HG02763 (cell line): ENCODE measurements around the gene WDR36.
A peak's percentile ranks its signal among the peaks of the same experiment; 100 is the strongest.

ENCODE experiments used
- ATAC-seq: cut with Tn5 transposase; IDR thresholded peaks from one replicate; pipeline ENCODE4 v1.9.1; 2021; ENCODE audit warnings: mild to moderate bottlenecking, moderate library complexity; ENCODE audit not compliant: unreplicated experiment

The WDR36 gene

DNA sequence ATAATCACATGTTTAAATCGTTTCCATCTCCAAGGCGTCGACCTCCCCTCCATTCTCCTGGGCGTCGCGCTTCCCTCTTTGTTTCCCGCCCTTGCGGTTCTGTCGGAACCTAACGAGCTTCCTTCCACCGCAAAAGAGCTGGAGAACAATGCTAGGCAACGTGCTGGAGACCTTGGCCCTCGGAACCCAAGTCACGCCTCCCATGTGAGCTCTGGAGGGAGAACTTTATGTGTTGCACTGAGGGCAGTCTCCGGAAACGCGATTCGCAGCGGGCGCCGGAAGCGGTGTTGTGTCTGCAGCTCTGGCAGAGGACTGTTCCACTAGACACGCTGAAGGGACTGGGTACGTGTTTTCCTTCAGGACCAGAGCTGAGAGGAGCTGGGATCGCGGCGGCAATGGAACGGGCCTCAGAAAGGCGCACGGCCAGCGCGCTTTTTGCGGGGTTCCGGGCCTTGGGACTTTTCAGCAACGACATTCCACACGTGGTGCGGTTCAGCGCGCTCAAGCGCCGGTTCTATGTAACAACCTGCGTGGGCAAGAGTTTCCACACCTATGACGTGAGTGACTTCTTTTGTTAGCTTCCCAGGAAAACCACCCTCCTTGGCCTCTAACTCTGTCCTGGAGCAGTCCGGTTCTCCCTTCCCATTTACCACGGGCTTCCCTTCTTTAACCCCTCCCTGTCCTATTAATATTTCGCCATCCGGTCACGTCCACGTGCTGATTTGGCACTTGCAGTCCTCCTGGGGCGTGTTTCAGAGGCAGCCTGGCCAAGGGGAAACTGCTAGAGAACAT, at the start of gene WDR36:
WDR36 (plus strand) TSS at position 287 of the 792 bp plus-strand sequence; CDS start at position 396, 109 bp downstream.
- peak; percentile 95 for ATAC-seq

DNA sequence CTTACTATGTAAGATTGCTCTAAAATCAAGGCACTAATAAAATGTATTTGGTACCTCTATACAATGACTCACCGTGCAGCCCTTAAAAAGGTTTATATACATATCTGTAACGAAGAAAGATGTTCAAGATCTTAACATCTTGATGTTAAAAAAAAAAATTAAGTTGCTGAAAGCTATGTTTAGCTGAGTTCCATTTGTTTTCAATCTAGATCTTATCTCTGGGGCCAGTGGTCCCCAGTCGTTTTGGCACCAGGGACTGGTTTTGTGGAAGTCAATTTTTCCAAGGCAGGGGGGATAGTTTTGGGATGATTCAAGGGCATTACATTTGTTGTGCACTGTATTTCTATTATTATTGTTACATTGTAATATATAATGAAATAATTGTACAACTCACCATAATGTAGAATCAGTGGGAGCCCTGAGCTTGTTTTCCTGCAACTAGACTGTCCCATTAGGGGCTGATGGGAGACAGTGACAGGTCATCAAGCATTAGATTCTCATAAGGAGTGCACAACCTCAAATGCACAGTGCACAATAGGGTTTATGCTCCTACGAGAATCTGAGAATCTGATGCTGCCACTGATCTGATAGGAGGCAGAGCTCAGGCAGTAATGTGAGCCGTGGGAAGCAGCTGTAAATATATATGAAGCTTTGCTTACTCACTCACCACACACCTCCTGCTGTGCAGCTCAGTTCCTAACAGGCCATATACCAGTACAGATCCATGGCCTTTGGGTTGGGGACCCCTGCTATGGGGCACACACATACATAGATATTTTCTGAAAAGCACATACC, 48.2 kb upstream of the WDR36 start:
- ATAC-seq, result no peak

DNA sequence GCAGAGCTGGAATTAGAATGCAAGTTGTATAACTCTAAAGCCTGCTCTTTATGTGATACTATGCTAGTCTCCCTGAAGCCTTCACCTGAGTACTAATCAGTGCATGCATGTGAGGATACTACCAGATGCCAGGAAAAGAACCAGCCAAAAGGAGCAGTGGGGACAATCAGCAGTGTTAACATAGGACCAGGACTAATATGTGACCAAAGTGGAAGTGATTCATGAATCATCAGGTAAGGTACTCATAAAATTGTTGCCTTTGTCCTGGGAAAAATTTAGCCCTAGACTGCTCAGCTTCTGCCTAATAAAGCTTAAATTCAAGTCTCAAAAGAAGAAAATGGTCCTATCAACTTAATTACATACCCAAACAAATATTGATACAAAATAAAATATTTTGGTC, 34.1 kb upstream of the WDR36 start:
- no peak for ATAC-seq

DNA sequence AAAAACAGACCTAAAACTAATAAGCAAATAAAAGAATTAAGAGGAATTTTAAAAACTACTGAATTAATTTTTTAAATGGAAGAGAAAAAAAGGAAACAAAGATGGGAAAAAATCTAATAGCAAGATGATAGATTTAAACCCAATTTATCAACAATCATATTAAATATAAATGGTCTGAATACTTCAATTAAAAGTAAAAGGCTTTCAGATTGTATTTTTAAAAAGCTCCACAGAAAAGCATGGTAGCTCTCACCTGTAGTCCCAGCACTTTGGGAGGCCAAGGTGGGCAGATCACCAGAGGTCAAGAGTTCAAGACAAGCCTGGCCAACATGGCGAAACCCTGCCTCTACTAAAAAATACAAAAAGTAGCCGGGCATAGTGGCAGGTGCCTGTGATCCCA, 32.0 kb upstream of the WDR36 start:
- ATAC-seq, result no peak

DNA sequence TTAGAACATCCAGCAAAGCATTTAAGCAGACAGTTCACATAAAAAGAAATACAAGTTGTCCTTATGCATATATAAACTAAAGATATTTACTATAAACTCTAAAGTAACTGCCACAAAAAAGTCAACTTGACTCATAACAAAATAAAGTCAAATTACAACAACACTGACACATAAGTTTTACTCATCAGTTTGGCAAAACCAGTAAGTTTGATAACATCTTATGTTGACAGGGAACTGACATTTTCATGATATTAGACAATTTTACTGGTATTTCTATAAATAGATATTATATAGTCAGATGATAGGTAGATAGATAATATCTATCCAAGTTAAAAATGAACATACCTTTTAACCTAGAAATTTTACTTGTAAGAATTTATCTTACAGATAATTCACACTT, 30.5 kb upstream of the WDR36 start:
- no peak for ATAC-seq

DNA sequence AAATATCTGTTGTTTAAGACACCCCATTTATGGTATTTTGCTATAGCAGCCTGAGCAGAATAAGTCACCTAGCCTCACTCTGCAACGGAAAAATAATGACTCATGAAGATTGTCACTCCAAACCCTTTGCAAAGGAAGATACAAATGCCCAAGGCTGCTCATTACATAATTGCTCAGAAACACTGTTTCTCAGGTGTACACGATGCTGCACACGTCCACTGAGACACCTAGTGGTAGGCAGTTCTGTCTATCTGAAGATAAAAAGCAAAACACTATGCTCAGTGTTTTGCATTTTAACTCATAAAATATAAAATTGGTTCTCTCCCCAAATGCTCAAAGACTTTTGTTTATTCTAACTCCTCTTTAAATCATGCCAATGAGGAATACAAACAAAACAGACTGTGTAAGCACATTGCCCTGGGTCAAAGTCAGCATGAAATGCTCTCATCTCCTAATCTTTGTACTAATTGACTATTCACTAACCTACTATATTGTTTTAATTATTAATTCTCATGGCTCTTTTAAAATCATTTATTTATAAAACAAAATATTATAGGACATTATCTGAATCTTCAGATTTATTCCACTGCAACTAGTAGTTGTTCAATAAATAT, 28.3 kb upstream of the WDR36 start:
- ATAC-seq, result no peak

DNA sequence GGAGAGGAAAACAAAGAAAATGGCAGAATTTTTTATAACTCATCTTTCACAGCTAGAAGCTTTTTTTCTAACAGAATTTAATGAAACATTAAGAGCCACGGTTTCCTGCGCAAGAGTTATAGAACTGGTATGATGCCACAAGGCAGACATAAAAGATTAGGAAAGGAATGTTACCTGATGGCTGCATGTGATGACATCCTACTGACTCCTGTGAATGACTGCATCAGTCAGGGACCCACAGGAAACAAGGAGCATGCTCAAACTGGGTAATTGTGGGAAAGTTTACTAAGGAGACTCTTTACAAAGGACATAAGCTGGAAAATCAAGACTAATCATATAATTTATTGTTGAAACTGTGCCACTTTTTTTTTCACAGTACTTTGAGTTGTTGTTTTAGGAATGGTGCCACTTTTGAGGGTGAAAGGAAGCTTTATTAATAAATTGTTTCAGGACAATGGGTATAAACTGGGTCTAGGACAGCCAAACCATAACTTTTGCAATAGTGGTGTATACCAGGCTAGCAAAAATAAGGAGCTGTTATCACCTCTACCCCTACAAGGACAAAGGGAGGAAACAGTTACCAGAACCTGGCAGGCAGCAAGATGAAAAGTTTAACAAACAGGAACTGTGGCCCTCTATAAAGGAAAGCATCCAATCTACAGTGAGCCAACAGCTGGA, 25.7 kb upstream of the WDR36 start:
- no peak for ATAC-seq

DNA sequence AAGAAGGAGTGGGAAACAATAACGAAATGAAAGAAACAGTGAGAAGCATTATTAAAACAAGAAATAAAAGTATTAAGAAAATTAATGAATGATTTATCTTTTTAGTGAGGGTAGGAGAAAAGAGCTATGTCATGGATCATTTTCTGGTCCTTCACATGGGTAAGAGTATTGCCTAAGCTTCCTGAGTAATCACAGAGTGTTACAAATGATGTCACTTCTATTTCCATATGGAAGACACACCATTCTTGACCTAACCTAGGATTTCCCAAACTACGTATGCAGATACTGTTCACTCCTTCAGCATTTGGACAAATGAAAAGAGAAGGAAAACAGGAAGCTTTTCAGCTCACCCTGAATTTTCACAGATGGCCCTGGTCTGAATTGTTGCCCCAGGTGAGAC, 23.9 kb upstream of the WDR36 start:
- ATAC-seq, result no peak

DNA sequence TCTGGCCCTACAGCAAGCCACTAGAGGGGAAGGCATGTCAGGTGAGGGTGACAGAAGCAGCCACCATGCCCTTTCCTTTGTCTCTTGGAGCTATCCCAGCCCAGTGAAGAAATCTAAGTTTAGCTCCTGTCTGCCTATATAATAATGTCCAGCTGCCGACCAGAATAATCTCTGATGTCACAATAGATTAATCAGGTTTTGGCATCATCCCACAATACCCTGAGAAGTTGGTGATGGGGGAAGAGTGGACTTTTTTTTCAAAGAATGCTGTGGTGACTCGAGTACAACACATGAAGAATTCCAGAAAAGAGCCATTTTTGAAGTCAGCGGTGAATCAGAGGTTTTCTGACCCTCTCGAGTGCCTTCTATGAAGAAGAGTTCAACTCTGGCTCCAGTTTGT, 22.3 kb upstream of the WDR36 start:
- no peak for ATAC-seq

DNA sequence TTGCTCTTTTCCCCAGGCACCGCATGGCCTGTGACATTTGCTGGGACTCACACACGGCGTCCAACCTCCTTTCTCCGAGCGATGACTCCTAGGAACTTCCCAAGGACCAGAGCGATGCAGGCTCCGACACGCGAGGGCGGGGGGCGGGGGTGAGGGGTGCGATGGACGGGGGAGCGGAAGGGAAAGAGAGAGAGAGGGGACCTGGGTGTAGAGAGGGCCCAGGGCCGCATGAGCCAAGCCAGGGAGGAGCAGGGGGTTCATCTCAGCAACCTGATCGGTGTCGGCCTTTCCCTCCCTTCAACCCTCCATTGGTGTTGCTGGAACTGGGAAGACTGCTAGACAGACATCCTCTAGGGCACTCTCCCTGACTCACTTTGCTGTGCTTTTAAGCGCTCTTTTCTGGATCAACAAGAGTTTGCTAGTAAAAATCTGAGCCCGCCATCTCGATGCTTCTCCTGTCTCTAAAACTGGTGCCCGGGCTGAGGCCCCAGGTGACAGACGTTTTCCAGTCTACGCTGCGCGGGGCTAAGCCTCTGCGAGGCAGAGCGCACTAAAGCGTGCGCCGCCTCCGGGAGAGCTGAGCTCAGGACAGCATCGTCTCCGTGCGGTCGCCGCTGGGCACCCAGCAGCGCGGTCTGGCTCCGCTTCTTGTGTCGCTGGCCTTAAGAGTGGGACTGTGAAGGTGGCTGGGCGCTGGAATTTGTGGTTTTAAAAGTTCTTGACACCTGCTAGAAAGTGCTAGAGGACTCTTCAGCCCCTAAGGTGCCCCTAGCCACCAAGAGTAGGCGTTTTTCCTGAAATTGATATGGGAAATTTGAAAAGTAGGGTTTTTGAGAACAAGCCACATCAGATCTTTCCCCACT, 21.6 kb upstream of the WDR36 start:
- ATAC-seq, result no peak

DNA sequence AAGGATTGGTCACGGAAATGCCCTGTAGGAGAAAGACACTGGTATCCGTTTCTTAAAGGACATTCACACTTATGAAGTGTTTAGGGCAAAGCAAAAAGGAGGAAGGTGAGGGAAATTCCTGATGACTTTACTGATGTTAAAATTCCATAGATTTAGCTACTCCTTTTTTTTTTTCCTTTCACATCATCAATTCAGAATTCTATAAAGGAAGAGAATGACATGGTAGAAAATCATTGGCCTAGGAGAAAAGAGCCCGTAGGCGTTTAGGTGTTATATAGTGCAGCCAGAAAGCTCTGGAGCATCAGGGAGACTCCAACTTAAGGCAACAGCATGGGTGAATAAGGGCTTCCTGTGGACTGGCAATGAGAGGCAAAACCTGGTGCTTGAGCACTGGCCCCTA, 20.7 kb upstream of the WDR36 start, which contains the start of gene TSLP:
TSLP (plus strand) TSS at position 301 of the 400 bp plus-strand sequence. CDS start 178 bp downstream, outside the sequence.
- no peak for ATAC-seq

DNA sequence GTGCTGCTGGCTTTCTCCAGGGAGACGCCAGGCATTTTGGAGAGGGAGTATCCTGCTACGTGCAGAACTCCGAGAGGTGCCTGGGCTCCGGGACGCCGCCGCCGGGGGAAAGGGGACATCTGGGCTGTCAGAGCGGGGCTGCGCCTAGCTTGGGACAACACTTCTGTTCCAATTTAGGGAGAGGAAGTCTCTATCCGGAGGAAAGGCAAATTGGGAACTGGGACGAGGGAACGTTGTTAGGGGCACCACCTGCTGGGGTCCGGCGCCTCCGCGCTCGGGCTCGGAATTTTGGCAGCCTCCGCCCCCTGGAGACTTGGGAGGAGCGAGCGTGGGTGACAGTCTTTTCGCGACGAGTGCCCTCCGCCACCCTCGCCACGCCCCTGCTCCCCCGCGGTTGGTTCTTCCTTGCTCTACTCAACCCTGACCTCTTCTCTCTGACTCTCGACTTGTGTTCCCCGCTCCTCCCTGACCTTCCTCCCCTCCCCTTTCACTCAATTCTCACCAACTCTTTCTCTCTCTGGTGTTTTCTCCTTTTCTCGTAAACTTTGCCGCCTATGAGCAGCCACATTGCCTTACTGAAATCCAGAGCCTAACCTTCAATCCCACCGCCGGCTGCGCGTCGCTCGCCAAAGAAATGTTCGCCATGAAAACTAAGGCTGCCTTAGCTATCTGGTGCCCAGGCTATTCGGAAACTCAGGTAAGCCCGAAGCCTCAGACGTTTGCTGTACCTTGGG, 19.0 kb upstream of the WDR36 start:
- ATAC-seq, result peak; percentile 92

DNA sequence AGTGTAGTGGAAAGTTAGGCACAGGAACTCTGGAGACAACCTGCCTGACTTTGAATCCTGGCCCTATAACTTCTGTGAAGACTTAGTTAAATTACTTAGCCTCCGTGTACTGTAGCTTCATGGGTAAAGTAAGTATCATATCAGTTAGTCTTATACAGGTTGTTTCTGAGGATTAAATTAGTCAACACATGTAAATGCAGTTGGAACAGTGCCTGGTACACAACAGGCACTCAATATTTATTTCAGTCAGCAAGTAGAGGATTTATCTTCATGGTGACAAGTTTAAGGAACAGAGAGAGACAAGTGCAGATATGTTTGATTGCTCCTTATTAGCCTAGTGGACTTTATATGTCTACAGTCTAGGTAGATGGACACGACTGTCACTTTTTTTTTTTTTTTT, 17.9 kb upstream of the WDR36 start:
- ATAC-seq, result no peak

DNA sequence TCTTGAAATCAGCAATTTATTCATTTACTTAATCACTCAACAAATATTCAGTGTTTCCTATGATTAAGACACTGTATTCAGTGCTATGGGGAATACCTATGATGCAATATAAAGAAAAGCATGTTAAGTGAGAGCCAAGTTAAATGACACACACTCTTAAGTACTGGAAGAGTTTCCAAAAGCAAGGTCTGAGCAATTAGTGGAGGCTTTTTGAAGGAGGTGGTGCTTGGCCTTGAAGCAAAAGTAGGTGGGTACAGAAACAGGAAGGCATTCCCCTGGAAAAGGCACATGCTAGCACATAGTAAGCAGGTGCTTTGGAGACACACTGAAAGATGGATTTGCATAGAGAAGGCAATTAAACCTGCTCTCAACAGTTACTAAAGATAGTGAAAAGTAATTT, 16.6 kb upstream of the WDR36 start:
- no peak for ATAC-seq

DNA sequence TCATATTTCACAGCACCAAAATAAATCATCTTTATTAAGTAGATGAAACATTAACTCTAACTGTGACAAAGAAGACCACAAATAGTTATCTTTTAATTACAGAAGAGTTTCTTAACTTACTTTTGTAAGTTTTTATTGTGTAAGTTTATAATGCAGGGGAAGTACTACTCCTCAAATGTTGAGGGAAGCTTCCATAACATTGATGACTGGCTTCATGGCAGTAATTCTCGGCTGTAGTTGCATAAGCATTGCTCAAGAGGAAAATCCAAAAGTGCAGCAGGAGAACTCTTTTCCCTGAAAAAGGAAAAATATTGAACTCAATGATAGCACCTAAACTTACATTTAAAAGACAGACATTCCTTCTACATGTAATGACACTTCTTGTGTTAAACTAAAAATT, 16.1 kb upstream of the WDR36 start:
- ATAC-seq, result no peak

DNA sequence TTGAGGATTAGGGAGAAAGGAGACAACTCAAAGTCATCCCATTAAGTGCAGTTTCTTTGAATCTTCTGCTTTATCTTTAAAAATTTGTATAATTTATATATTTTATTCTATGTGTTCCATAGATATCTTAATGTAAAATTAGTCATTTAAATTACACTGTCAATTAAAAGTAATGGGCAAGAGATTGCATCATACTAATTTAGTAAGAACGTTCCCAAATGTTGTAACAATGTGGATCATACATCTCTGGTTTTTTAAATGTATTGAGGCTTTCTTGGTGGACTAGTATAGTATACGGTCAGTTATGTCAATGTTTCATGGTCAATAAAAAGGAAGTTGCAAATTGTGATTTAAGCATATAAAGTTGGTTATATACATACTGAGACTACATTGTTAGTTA, 14.5 kb upstream of the WDR36 start:
- no peak for ATAC-seq

DNA sequence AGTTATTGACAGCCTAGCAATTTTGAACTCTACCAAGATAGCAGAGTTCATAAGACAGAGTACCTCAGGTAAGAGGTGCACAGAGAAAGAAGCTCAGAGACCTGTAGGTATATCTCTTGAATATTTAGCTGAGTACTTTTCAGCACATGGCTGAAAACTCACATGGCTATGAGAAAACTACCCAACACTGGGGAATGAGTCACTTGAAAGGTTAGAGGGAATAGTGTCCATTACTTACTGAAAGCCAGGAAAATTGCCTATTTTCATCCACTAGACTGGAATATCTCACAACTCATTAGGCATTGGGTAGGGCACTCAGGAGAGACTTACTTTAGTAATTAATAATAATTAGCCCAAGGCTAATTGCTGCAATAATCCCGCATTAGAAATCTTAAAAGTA, 12.3 kb upstream of the WDR36 start:
- no peak for ATAC-seq

DNA sequence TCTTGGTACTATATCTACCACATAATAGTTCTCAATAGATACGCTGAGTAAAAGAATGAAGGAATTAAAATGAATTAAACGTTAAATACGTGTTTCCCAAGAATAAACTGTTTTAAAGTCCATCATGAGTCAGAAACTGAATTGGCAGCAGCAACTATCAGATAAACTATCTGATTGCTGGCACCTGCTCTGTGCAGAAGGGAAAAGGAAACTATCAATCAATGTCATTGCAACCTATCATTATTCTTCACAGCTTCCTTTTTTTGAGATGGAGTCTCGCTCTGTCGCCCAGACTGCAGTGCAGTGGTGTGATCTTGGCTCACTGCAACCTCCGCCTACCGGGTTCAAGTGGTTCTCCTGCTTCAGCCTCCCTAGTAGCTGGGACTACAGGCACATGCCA, 8.8 kb upstream of the WDR36 start:
- ATAC-seq, result no peak

DNA sequence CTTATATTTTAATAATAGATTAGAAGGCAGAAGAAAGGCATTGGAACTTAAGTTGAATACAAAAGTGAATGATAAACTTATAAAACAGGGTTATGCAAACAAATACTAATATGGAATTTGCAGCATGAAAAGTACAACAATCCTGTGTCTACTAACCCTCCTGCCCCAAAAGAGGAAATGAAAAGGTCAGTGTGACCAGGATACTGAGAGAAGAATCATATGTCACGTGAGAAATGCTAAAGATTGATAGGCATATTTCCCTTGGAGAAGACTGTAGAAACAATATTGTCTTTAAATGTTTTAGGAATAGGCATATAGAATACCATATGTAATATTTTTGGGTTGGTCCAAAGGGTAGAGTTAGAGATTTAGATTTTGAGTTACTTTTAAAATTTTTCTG, 3.8 kb downstream of the WDR36 start:
- no peak for ATAC-seq
